ENCODE results near the gene PLS1.
A peak's percentile ranks its signal among the peaks of the same experiment; 100 is the strongest.
"Not testable (repeated sequence)": the region's sequence is repeated elsewhere in the genome, so short reads cannot be mapped to it uniquely, and the experiment has no call there.

The PLS1 gene

DNA sequence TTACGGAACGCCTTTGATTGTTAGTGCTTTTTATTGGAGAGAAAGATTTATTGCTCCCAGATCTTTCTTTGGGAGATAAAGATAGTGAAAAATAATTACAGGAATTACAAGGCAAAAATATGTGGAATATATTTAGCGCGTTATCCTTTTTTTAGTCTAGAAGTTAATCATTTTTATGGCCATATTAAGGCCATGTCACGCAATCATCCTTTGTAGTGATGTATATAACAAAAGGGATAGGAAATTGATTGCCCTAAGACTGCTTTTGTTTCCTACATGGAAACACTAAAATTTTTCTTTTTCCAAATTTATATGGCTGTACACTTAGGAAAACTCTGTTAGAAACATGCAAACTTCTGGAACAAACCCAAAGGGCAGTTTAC, 129.2 kb downstream of the PLS1 start:
- peak overlapping the region; percentile 80 for H3K27ac ChIP-seq
- TF ChIP-seq, protein P1, sequence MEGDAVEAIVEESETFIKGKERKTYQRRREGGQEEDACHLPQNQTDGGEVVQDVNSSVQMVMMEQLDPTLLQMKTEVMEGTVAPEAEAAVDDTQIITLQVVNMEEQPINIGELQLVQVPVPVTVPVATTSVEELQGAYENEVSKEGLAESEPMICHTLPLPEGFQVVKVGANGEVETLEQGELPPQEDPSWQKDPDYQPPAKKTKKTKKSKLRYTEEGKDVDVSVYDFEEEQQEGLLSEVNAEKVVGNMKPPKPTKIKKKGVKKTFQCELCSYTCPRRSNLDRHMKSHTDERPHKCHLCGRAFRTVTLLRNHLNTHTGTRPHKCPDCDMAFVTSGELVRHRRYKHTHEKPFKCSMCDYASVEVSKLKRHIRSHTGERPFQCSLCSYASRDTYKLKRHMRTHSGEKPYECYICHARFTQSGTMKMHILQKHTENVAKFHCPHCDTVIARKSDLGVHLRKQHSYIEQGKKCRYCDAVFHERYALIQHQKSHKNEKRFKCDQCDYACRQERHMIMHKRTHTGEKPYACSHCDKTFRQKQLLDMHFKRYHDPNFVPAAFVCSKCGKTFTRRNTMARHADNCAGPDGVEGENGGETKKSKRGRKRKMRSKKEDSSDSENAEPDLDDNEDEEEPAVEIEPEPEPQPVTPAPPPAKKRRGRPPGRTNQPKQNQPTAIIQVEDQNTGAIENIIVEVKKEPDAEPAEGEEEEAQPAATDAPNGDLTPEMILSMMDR (conservative IDR thresholded peaks at IDR 0.05) = no peak

DNA sequence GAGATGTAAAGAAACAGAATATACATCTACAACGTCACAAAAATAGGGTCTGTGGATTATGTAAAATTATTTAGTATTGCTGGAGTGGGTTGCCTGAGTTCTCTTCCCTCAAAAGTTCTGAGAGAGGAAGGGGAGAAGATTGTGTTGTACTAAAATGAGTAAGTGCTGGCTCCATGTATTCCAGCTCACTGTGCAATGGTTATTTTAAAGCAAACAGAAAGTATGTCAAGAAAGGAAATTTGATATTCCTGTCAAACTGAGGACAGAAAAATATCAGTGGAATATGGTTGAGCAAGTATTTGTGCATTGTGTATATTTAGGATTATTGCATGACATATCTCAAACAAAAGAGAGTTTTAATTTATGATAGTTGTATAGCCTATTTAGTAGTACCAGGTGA, 129.8 kb downstream of the PLS1 start:
- TF ChIP-seq, protein P1 (conservative IDR thresholded peaks at IDR 0.05) = no peak
- no peak overlapping the region for H3K27ac ChIP-seq

DNA sequence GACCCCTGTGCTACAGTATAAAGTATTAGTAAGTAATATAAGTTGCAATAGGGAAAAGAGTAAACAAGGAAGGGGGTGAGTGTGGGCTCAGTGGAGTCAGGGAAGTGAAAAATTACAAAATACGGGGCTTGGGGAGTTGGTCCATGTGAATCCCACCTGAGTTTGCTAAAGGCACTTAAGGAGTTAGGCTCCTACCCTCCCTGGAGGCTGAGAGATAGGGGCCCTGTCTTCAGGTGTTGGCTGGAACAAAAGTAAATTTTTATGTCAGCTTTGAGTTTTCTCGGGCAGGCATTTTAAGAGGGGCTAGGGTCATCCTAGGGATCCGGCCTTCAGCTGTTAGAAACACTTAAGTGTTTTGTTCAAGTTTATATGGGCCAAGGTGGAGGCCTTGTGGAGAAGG, 135.9 kb downstream of the PLS1 start:
- TF ChIP-seq, protein P1 (conservative IDR thresholded peaks at IDR 0.05) = no peak
- no peak overlapping the region for H3K27ac ChIP-seq

DNA sequence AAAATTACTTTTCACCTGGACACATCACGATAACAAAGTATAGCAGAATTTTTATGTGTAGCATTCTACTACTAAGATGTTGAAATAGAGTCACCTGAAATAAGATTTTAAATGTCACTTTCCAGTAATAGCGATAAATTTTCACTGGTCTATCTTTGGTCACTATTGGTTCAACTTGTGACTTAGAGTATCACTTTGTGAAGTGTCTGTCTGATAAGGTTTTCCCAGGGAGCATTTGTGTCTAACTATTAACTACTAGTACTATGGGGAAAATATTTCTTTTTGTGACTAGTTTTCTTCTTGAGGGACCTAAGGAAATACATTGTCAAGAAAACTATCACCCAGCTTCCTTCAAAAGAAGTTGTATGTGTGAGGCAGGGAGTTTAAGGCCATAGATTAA, 138.6 kb downstream of the PLS1 start:
- TF ChIP-seq, protein P1 (conservative IDR thresholded peaks at IDR 0.05) = no peak
- H3K27ac ChIP-seq = no peak overlapping the region

DNA sequence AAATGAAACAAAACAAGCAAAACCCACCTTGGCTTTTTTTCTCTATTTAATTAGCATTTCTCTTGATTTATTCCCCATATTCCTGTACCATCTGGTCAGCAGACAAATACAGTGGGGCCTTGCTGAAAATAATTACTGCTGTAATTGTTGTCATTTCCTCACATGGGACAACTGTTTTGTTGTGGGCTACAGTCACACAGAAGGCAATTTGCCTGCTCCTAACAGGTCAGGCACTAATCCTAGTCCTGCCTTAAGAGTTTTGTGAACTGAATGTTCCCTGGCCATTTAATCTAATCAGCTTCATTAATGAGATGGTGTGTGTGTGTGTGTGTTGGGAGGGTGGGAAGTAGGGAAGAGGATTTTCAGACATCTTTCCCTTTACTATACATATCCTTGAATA, 139.3 kb downstream of the PLS1 start:
- TF ChIP-seq, protein P1 (conservative IDR thresholded peaks at IDR 0.05) = no peak
- no peak overlapping the region for H3K27ac ChIP-seq

DNA sequence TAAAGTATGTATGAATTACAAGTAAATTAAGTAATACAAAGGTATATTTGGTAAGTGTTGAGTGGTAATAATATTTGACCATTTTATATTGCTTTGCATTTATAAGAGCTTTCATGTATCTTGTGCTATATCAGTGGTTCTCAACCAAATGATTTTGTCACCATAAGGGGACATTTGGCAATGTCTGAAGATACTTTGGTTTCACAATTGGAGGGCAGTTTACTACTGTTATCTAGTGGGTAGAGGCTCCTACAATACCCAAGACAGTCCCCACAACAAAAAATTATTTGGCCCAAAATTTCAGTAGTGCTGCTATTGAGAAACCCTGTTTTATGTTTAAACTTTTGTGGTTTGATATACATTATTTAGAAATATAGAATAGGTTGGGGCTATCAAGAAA, 142.2 kb downstream of the PLS1 start:
- TF ChIP-seq, protein P1 (conservative IDR thresholded peaks at IDR 0.05) = no peak
- no peak overlapping the region for H3K27ac ChIP-seq

DNA sequence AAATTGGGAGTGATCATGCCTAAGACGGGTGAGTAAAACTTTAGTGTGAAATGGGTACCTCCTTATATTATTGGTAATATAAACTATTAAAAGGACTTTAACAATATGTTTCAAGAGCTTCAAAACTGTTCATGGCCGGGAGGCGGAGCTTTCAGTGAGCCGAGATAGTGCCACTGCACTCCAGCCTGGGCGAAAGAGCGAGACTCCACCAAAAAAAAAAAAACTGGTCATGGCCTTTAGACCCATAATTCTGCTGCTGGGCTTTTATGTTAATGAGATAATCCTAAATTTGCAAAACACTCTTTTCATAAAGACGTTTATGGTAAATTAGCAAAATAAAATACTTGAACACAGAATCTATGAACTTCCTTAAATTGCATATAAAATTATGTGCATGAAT, 150.5 kb downstream of the PLS1 start:
- TF ChIP-seq, protein P1 (conservative IDR thresholded peaks at IDR 0.05) = no peak
- no peak overlapping the region for H3K27ac ChIP-seq

DNA sequence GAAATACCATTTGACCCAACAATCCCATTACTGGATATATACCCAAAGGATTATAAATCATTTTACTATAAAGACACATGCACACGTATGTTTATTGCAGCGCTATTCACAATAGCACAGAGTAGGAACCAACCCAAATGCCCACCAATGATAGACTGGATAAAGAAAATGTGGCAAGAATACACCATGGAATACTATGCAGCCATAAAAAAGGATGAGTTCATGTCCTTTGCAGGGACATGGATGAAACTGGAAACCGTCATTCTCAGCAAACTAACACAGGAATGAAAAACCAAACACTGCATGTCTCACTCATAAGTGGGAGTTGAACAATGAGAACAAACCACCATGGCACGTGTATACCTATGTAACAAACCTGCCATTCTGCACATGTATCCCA, 154.3 kb downstream of the PLS1 start:
- not testable (repeated sequence) for H3K27ac ChIP-seq

DNA sequence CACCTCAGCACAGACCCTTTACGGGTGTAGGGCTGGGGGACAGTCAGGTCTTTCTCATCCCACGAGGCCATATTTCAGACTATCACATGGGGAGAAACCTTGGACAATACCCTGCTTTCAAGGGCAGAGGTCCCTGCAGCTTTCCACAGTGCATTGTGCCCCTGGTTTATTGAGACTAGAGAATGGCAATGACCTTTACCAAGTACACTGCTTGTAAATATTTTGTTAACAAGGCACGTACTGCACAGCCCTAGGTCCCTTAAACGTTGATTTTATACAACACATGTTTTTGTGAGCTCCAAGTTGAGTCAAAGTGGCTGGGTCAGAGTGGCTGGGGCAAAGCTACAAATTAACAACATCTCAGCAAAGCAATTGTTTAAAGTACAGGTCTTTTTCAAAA, 156.4 kb downstream of the PLS1 start:
- not testable (repeated sequence) for H3K27ac ChIP-seq
